Measurements from ENCODE around the gene NOBOX. TPM values are rescaled to one million over a fixed set of nuclear protein-coding genes. Genes with fewer than 3 reads are reported as not detected.
A peak's percentile ranks its signal among the peaks of the same experiment; 100 is the strongest.

Gene NOBOX
- total RNA-seq (2014; rRNA removed): not detected in 2 replicates
- not detected for Bru-seq, nascent RNA
- BruChase-seq, experiment 1, labeled RNA remaining after a 6-hour chase: percentile 6 among the genes with signal in this experiment
- BruChase-seq, experiment 2, labeled RNA remaining after a 2-hour chase: percentile 11 among the genes with signal in this experiment
- long read RNA-seq: 0 reads

DNA sequence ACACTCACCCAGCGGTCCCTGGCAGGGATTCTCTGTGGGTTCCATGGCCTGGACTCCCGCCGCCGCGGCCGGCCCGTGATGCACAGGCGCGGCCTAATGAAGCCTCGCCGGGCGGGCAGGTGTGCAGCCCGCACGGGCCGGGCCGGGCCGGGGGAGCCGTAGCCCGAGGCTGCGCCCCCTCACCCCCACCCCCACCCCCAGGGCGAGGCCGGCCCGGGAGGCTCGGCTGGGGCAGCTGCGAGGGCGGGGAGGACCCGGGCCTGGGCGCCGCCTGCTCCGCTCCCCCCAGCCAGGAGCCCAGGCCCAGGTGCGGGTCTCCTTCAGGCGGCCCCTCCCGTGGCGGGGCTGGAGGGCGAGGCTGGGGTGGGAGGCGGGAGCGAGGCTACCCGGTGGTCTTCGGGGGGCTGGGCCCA lies at the start of gene NOBOX:
NOBOX (minus strand) TSS at position 45 of the 413 bp plus-strand sequence.
- ChIA-PET POLR2A (ENCODE audit: unreplicated experiment) (no interaction called here), CTCF (no interaction called here)
- H3K4me1 ChIP-seq (ENCODE audit: insufficient read depth, low read length): no peaks in the 10 kb centered on the region
- H3K27me3 ChIP-seq (ENCODE audit: low read length): peaks cover 3% of the 10 kb centered on the region; the same call in 1 of the 2 replicates
- no peak within 1 kb of the TSS for H3K9ac ChIP-seq (ENCODE audit: low read length)
- no peak within 1 kb of the TSS for H3K4me3 ChIP-seq (ENCODE audit: low read length)
- no peak within 1 kb of the TSS for H2AFZ ChIP-seq (ENCODE audit: low read length)
- H3K36me3 ChIP-seq (ENCODE audit: low read depth, low read length): no peaks in the 10 kb centered on the region
- no peak within 1 kb of the TSS for H3K27ac ChIP-seq (ENCODE audit: low read length)
- no peaks in the 10 kb centered on the region for H3K79me2 ChIP-seq (ENCODE audit: low read length)
- intact Hi-C loops (cut with micrococcal nuclease): loop anchor here (5.0 kb wide), 1 partner anchor 34 kb away; no protein-coding TSS in a partner anchor
- BruUV-seq (replicated peaks): no TSS peak
- H3F3A ChIP-seq (ENCODE audit: low read length, unreplicated experiment): no peaks in the 10 kb centered on the region
- no peak for DNase-seq
- H4K20me1 ChIP-seq (ENCODE audit: low read length): no peaks in the 10 kb centered on the region
- no peak for TF ChIP-seq EZH2 (IDR thresholded peaks at IDR 0.05; ENCODE audit: low read length, unreplicated experiment)
- TF ChIP-seq EZH2phosphoT487 (IDR thresholded peaks at IDR 0.05; ENCODE audit: borderline replicate concordance, low read length): no peak
- TF ChIP-seq CTCF (conservative IDR thresholded peaks at IDR 0.05; ENCODE audit: low read depth, low read length): no peak
- H3K4me2 ChIP-seq (ENCODE audit: low read length): no peak within 1 kb of the TSS
- no peak for ATAC-seq
- H3K9me2 ChIP-seq (replicated peaks; ENCODE audit: low read length): no peaks in the 10 kb centered on the region
- no peaks in the 10 kb centered on the region for H3K9me3 ChIP-seq (ENCODE audit: low read length)

GRCh38 chr7:144452064-144452463 lies 48.6 kb upstream of the NOBOX start:
- no peak overlapping the region for H3K27ac ChIP-seq (ENCODE audit: low read length)
- H3K9me3 ChIP-seq (ENCODE audit: low read length): no peaks in the 10 kb centered on the region
- no peaks in the 10 kb centered on the region for H3K79me2 ChIP-seq (ENCODE audit: low read length)
- POLR2A ChIA-PET (ENCODE audit: unreplicated experiment): no interaction called here
- H3K4me3 ChIP-seq (ENCODE audit: low read length): no peak overlapping the region
- DNase-seq: no peak
- no peaks in the 10 kb centered on the region for H3K9me2 ChIP-seq (replicated peaks; ENCODE audit: low read length)
- H3K9ac ChIP-seq (ENCODE audit: low read length): no peak overlapping the region
- no peaks in the 10 kb centered on the region for H3K36me3 ChIP-seq (ENCODE audit: low read depth, low read length)
- CTCF ChIA-PET: no interaction called here
- no peak for ATAC-seq
- TF ChIP-seq EZH2phosphoT487 (IDR thresholded peaks at IDR 0.05; ENCODE audit: borderline replicate concordance, low read length) (no peak), EZH2 (IDR thresholded peaks at IDR 0.05; ENCODE audit: low read length, unreplicated experiment) (no peak), CTCF (conservative IDR thresholded peaks at IDR 0.05; ENCODE audit: low read depth, low read length) (no peak)
- no peaks in the 10 kb centered on the region for H4K20me1 ChIP-seq (ENCODE audit: low read length)
- H3K4me2 ChIP-seq (ENCODE audit: low read length): no peak overlapping the region
- intact Hi-C loops (cut with micrococcal nuclease): no loop called here
- BruUV-seq (replicated peaks): no TSS peak
- no peaks in the 10 kb centered on the region for H3F3A ChIP-seq (ENCODE audit: low read length, unreplicated experiment)
- no peaks in the 10 kb centered on the region for H3K4me1 ChIP-seq (ENCODE audit: insufficient read depth, low read length)
- no peak overlapping the region for H2AFZ ChIP-seq (ENCODE audit: low read length)
- no peaks in the 10 kb centered on the region for H3K27me3 ChIP-seq (ENCODE audit: low read length)

DNA sequence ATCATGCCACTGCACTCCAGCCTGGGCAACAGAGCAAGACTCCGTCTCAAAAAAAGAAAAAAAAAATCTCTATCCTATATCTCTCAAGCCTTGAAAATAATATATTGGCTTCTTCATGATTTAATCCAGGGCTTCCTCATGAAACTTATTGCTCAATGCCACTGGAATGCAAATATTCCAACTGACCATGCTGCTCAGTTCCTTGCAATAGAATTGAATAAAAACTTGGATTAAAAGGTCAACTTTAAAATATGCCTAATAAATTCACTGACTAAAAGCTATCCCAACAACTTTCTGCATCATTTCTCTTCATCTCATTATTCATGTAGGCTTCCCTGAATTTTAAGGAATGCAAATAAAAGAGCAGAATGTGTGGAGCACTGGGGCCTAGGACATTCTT lies 42.1 kb upstream of the NOBOX start:
- CTCF ChIA-PET: no interaction called here
- POLR2A ChIA-PET (ENCODE audit: unreplicated experiment): no interaction called here

More for the DNA sequence above, 42.1 kb upstream of the NOBOX start:
- no peaks in the 10 kb centered on the region for H3K9me2 ChIP-seq (replicated peaks; ENCODE audit: low read length)
- no peaks in the 10 kb centered on the region for H3K27me3 ChIP-seq (ENCODE audit: low read length)
- H2AFZ ChIP-seq (ENCODE audit: low read length): no peak overlapping the region
- H3F3A ChIP-seq (ENCODE audit: low read length, unreplicated experiment): no peaks in the 10 kb centered on the region
- H3K4me2 ChIP-seq (ENCODE audit: low read length): no peak overlapping the region
- BruUV-seq (replicated peaks): no TSS peak
- no peaks in the 10 kb centered on the region for H3K79me2 ChIP-seq (ENCODE audit: low read length)
- H4K20me1 ChIP-seq (ENCODE audit: low read length): no peaks in the 10 kb centered on the region
- no peak overlapping the region for H3K27ac ChIP-seq (ENCODE audit: low read length)
- intact Hi-C loops (cut with micrococcal nuclease): no loop called here
- TF ChIP-seq EZH2 (IDR thresholded peaks at IDR 0.05; ENCODE audit: low read length, unreplicated experiment): no peak
- no peak for TF ChIP-seq CTCF (conservative IDR thresholded peaks at IDR 0.05; ENCODE audit: low read depth, low read length)
- no peak for TF ChIP-seq EZH2phosphoT487 (IDR thresholded peaks at IDR 0.05; ENCODE audit: borderline replicate concordance, low read length)
- ATAC-seq (no peak), DNase-seq (no peak)
- no peak overlapping the region for H3K9ac ChIP-seq (ENCODE audit: low read length)
- no peaks in the 10 kb centered on the region for H3K4me1 ChIP-seq (ENCODE audit: insufficient read depth, low read length)
- no peaks in the 10 kb centered on the region for H3K36me3 ChIP-seq (ENCODE audit: low read depth, low read length)
- no peak overlapping the region for H3K4me3 ChIP-seq (ENCODE audit: low read length)
- H3K9me3 ChIP-seq (ENCODE audit: low read length): no peaks in the 10 kb centered on the region

Measured in PC-3 (cell line).